Mesendoderm (in vitro differentiated cells): ENCODE measurements around the gene MGAT5B.
"Not testable (repeated sequence)": the region's sequence is repeated elsewhere in the genome, so short reads cannot be mapped to it uniquely, and the experiment has no call there.

Experiments
- DNase-seq: peaks from one replicate; pipeline ENCODE4 v3.0.0; 2013
- H2AK5ac ChIP-seq: 2 replicates; pipeline ENCODE4 v1.6.1; 2013; ENCODE audit warnings: low read length, inconsistent platforms
- H2BK120ac ChIP-seq: 2 replicates; pipeline ENCODE4 v1.6.1; 2013; ENCODE audit warnings: low read depth, mild to moderate bottlenecking, low read length, moderate library complexity, mixed read lengths
- H2BK15ac ChIP-seq: replicated peaks from 2 replicates; pipeline ENCODE4 v1.6.1; 2013; ENCODE audit warnings: low read depth, mild to moderate bottlenecking, moderate library complexity
- H2BK5ac ChIP-seq: 2 replicates; pipeline ENCODE4 v1.6.1; 2013; ENCODE audit warnings: low read length, inconsistent platforms
- H3K18ac ChIP-seq: 2 replicates; pipeline ENCODE4 v1.6.1; 2013; ENCODE audit warnings: mild to moderate bottlenecking, low read length, mixed read lengths
- H3K23ac ChIP-seq: one replicate; pipeline ENCODE4 v1.6.1; 2013; ENCODE audit warnings: low read length
- H3K27ac ChIP-seq: 2 replicates; pipeline ENCODE4 v1.5.1; 2013; ENCODE audit warnings: low read depth, mild to moderate bottlenecking, inconsistent platforms, low read length, moderate library complexity
- H3K27me3 ChIP-seq: 2 replicates; pipeline ENCODE4 v1.6.1; 2013; ENCODE audit warnings: low read length, control low read depth, mild to moderate bottlenecking, inconsistent platforms; ENCODE audit not compliant: insufficient read depth, poor library complexity
- H3K36me3 ChIP-seq: 2 replicates; pipeline ENCODE4 v1.6.1; 2013; ENCODE audit warnings: low read length, inconsistent platforms; ENCODE audit not compliant: control insufficient read depth, insufficient read depth
- H3K4ac ChIP-seq: one replicate; pipeline ENCODE4 v1.6.1; 2013; ENCODE audit warnings: low read depth, mild to moderate bottlenecking, low read length, moderate library complexity
- H3K4me1 ChIP-seq: 2 replicates; pipeline ENCODE4 v1.6.1; 2013; ENCODE audit warnings: low read depth, low read length, inconsistent platforms; ENCODE audit not compliant: control insufficient read depth
- H3K4me2 ChIP-seq: 2 replicates; pipeline ENCODE4 v1.6.1; 2013; ENCODE audit warnings: low read length
- H3K4me3 ChIP-seq: 2 replicates; pipeline ENCODE4 v1.5.1; 2013; ENCODE audit warnings: mild to moderate bottlenecking, low read length
- H3K56ac ChIP-seq: one replicate; pipeline ENCODE4 v1.6.1; 2013; ENCODE audit warnings: low read length
- H3K79me1 ChIP-seq: 2 replicates; pipeline ENCODE4 v1.6.1; 2013; ENCODE audit warnings: low read length, inconsistent platforms
- H3K79me2 ChIP-seq: 2 replicates; pipeline ENCODE4 v1.6.1; 2013; ENCODE audit warnings: mild to moderate bottlenecking, low read length; ENCODE audit not compliant: control insufficient read depth, insufficient read depth
- H3K9ac ChIP-seq: 2 replicates; pipeline ENCODE4 v1.6.1; 2013; ENCODE audit warnings: low read length, inconsistent platforms
- H4K5ac ChIP-seq: one replicate; pipeline ENCODE4 v1.6.1; 2013; ENCODE audit warnings: low read length
- H4K8ac ChIP-seq: one replicate; pipeline ENCODE4 v1.6.1; 2013; ENCODE audit warnings: low read depth, mild to moderate bottlenecking, control low read depth, low read length, moderate library complexity
- WGBS: extraction: QIAGEN DNeasy Blood & Tissue Kit; methylation state at CpG from one replicate; pipeline ENCODE4 v1.1.7; 2013; ENCODE audit warnings: low lambda C conversion rate, missing lambda C conversion rate; ENCODE audit not compliant: insufficient coverage; ENCODE audit errors: extremely low coverage; 5-methylcytosine and 5-hydroxymethylcytosine counted together

The MGAT5B gene

GRCh38 chr17:76849160-76849559 is 19.0 kb upstream of the MGAT5B start:
- WGBS, result no CpG with 5 or more reads among the region's 11 CpGs
- H3K18ac ChIP-seq, H2BK5ac ChIP-seq, H3K27ac ChIP-seq, H4K5ac ChIP-seq, H3K4me2 ChIP-seq, H3K79me1 ChIP-seq, H2AK5ac ChIP-seq, H3K27me3 ChIP-seq, H2BK120ac ChIP-seq, H3K36me3 ChIP-seq, H3K4me3 ChIP-seq, H3K4me1 ChIP-seq, H3K9ac ChIP-seq, DNase-seq, H4K8ac ChIP-seq, H3K23ac ChIP-seq, H2BK15ac ChIP-seq, H3K56ac ChIP-seq, H3K4ac ChIP-seq, H3K79me2 ChIP-seq: not testable (repeated sequence)

- no peak overlapping the region for H2BK120ac ChIP-seq
Observed at GRCh38 chr17:76852843-76853242, 15.4 kb upstream of the MGAT5B start.

GRCh38 chr17:76855105-76855504 is 13.1 kb upstream of the MGAT5B start:
- Histone ChIP-seq H3K4ac (no peak overlapping the region), H3K56ac (no peak overlapping the region), H3K18ac (no peak overlapping the region), H3K36me3 (no peaks in the 10 kb centered on the region), H2BK5ac (no peak overlapping the region), H3K79me1 (no peaks in the 10 kb centered on the region), H3K27me3 (no peaks in the 10 kb centered on the region), H2AK5ac (no peak overlapping the region), H3K4me3 (no peak overlapping the region), H4K8ac (no peak overlapping the region), H3K4me2 (no peak overlapping the region), H4K5ac (no peak overlapping the region), H3K27ac (no peak overlapping the region), H3K9ac (no peak overlapping the region), H3K79me2 (no peaks in the 10 kb centered on the region), H3K4me1 (no peaks in the 10 kb centered on the region), H2BK120ac (no peak overlapping the region), H2BK15ac (no peak overlapping the region), H3K23ac (no peak overlapping the region)
- no peak for DNase-seq
- no CpG with 5 or more reads among the region's 3 CpGs for WGBS

More at GRCh38 chr17:76852843-76853242, 15.4 kb upstream of the MGAT5B start:
- Histone ChIP-seq H3K27ac (no peak overlapping the region), H3K56ac (no peak overlapping the region), H3K4me1 (no peaks in the 10 kb centered on the region), H4K5ac (no peak overlapping the region), H3K4me3 (no peak overlapping the region), H4K8ac (no peak overlapping the region), H2BK15ac (no peak overlapping the region), H3K23ac (no peak overlapping the region), H3K18ac (no peak overlapping the region), H2AK5ac (no peak overlapping the region), H3K4ac (no peak overlapping the region), H3K36me3 (no peaks in the 10 kb centered on the region), H2BK5ac (no peak overlapping the region), H3K4me2 (no peak overlapping the region), H3K79me1 (no peaks in the 10 kb centered on the region), H3K9ac (no peak overlapping the region), H3K79me2 (no peaks in the 10 kb centered on the region), H3K27me3 (no peaks in the 10 kb centered on the region)
- no peak for DNase-seq
- no CpG with 5 or more reads among the region's 8 CpGs for WGBS

GRCh38 chr17:76862079-76862478 is 6.1 kb upstream of the MGAT5B start:
- H3K79me1 ChIP-seq, result no peaks in the 10 kb centered on the region
- peaks cover 2% of the 10 kb centered on the region for H3K4me1 ChIP-seq
- no peak overlapping the region for H3K4me3 ChIP-seq
- no peak overlapping the region for H2AK5ac ChIP-seq
- H2BK5ac ChIP-seq, result no peak overlapping the region
- no peak overlapping the region for H4K8ac ChIP-seq
- H3K18ac ChIP-seq, result no peak overlapping the region
- H2BK15ac ChIP-seq, result no peak overlapping the region
- H3K27me3 ChIP-seq, result no peaks in the 10 kb centered on the region
- H3K79me2 ChIP-seq, result no peaks in the 10 kb centered on the region
- no peak overlapping the region for H3K4me2 ChIP-seq
- no peak overlapping the region for H3K9ac ChIP-seq
- no CpG with 5 or more reads among the region's 9 CpGs for WGBS
- no peak overlapping the region for H3K27ac ChIP-seq
- no peak for DNase-seq
- H3K56ac ChIP-seq, result no peak overlapping the region
- H3K23ac ChIP-seq, result no peak overlapping the region
- H3K36me3 ChIP-seq, result no peaks in the 10 kb centered on the region
- H2BK120ac ChIP-seq, result no peak overlapping the region
- no peak overlapping the region for H4K5ac ChIP-seq
- H3K4ac ChIP-seq, result no peak overlapping the region

GRCh38 chr17:76862494-76862893 is 5.7 kb upstream of the MGAT5B start:
- no peak overlapping the region for H2BK5ac ChIP-seq
- DNase-seq, result no peak
- no peak overlapping the region for H3K9ac ChIP-seq
- H3K18ac ChIP-seq, result no peak overlapping the region
- H3K4me3 ChIP-seq, result no peak overlapping the region
- no peak overlapping the region for H3K4me2 ChIP-seq
- no peak overlapping the region for H3K4ac ChIP-seq
- H3K27ac ChIP-seq, result no peak overlapping the region
- no peaks in the 10 kb centered on the region for H3K36me3 ChIP-seq
- H3K23ac ChIP-seq, result no peak overlapping the region
- H4K5ac ChIP-seq, result no peak overlapping the region
- H2AK5ac ChIP-seq, result no peak overlapping the region
- H3K4me1 ChIP-seq, result peaks cover 3% of the 10 kb centered on the region
- H2BK15ac ChIP-seq, result no peak overlapping the region
- H3K56ac ChIP-seq, result no peak overlapping the region
- no CpG with 5 or more reads among the region's 12 CpGs for WGBS
- no peak overlapping the region for H4K8ac ChIP-seq
- H3K27me3 ChIP-seq, result no peaks in the 10 kb centered on the region
- H3K79me2 ChIP-seq, result no peaks in the 10 kb centered on the region
- no peak overlapping the region for H2BK120ac ChIP-seq
- no peaks in the 10 kb centered on the region for H3K79me1 ChIP-seq

DNA sequence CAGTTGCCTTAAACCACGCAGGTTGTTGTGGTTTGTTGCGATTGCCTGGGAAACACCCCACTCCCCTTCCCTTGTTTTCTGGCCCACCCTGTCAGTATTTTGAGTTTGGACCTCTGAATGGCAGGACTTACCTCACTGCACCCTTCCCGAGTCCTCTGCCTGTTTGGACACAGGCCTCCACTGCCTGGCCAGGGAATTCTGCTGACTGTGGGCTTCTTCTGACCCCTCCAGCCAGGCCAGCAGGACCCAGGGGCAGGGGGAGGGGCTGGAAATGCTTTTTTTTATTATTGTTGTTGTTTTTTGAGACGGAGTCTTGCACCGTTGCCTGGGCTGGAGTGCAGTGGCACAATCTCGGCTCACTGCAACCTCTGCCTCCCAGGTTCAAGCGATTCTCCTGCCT is 4.2 kb upstream of the MGAT5B start:
- no peak overlapping the region for H3K4me3 ChIP-seq
- H3K9ac ChIP-seq, result no peak overlapping the region
- H3K79me2 ChIP-seq, result no peaks in the 10 kb centered on the region
- H3K79me1 ChIP-seq, result no peaks in the 10 kb centered on the region
- no peak overlapping the region for H4K5ac ChIP-seq
- no peak for DNase-seq
- no CpG with 5 or more reads among the region's 7 CpGs for WGBS
- H3K18ac ChIP-seq, result no peak overlapping the region
- H3K4ac ChIP-seq, result no peak overlapping the region
- H3K27me3 ChIP-seq, result no peaks in the 10 kb centered on the region
- peaks cover 7% of the 10 kb centered on the region for H3K4me1 ChIP-seq
- no peak overlapping the region for H2AK5ac ChIP-seq
- H2BK120ac ChIP-seq, result no peak overlapping the region
- no peak overlapping the region for H3K27ac ChIP-seq
- no peak overlapping the region for H3K56ac ChIP-seq
- H2BK5ac ChIP-seq, result no peak overlapping the region
- H4K8ac ChIP-seq, result no peak overlapping the region
- no peak overlapping the region for H3K23ac ChIP-seq
- H3K36me3 ChIP-seq, result no peaks in the 10 kb centered on the region
- H3K4me2 ChIP-seq, result no peak overlapping the region
- no peak overlapping the region for H2BK15ac ChIP-seq
